ENCODE results near the gene PABPN1.
"Not testable (repeated sequence)": the region's sequence is repeated elsewhere in the genome, so short reads cannot be mapped to it uniquely, and the experiment has no call there.

PABPN1 gene, protein sequence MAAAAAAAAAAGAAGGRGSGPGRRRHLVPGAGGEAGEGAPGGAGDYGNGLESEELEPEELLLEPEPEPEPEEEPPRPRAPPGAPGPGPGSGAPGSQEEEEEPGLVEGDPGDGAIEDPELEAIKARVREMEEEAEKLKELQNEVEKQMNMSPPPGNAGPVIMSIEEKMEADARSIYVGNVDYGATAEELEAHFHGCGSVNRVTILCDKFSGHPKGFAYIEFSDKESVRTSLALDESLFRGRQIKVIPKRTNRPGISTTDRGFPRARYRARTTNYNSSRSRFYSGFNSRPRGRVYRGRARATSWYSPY

DNA sequence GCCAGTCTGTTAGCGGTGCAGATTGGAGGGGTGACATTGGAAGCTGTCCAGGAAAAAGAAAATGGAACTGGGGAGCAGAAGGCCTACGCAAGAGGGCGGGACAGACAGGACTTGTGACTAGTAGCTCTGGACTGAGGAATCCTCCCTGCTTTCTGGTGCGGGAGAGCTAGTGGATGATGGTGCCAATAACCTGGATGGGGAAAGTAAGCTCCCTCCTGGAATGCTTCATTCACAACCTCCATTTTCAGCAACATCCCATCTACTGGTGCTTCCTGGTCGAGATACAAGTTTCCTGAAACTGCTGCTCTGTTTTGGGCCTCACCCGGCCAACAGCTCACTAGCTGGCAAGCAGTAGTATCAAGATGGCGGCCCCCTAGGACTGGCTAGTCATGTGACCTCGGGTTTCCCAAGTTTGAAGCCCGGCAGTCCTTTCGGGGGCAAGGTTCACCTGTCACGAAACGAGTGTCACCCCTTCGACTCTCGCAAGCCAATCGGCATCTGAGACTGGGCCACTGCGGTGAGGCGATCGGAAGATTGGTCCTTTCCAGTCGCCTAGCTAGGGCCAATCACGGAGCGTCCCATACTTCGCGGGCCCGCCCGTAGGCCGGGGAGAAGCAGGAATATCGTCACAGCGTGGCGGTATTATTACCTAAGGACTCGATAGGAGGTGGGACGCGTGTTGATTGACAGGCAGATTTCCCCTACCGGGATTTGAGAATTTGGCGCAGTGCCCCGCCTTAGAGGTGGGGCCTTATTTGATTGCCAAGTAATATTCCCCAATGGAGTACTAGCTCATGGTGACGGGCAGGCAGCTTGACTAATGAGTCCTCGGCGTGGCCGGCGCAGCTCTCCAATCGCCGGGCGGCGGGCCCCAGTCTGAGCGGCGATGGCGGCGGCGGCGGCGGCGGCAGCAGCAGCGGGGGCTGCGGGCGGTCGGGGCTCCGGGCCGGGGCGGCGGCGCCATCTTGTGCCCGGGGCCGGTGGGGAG is at the start of gene PABPN1:
TSS of gene PABPN1 (plus strand) at position 874 of the 988 bp plus-strand sequence. CDS start at position 887, 13 bp downstream.
- peak; percentile 95 to 97 for DNase-seq

DNA sequence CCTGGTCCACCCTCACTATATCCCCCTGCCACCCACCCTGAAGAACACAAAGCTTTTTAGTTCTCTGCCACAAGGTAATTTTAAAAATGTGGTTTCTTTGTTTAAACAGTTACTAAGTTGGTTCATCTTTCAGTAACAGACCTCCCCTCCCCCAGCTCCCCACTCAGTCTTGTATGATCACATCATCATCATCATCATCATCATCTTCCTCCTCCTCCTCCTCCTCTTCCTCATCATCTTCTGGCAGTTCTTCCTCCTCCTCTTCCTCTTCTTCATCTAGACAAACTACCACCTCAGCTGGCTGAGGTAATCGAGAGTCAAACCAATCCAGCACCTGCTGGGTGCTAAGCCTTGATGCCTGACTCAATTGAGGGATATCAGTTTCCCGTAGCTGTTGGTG is 45.8 kb upstream of the PABPN1 start:
- no peak for DNase-seq

DNA sequence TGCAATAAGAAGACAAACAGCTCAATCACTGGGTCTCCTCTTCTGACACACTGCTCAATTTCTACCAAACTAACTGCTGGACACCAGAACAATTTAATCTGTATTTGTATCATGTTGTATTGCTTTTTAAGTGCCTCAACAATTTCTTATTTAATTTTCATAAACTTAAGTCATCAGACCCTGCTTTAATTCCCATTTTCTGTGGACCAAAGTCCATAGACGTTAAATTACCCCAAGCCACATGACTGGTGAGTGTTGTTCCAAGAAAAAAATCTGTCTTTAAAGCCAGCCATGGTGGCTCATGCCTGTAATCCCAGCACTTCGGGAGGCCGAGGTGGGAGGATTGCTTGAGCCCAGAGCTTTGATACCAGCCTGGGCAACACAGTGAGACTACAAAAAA is 44.1 kb upstream of the PABPN1 start:
- DNase-seq = no peak

DNA sequence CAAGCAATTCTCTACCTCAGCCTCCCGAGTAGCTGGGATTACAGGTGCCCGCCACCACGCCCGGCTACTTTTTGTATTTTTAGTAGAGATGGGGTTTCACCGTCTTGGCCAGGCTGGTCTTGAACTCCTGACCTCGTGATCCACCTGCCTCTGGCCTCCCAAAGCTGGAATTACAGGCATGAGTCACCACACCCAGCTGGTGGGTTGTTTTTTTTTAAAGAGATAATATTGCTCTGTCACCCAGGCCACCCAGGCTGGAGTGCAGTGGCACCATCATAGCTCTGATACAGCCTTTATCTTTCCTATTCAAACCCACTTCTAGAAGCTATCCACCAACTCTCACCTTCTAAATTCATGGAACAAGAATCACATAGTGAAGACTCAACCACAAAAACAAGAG is 43.3 kb upstream of the PABPN1 start:
- not testable (repeated sequence) for DNase-seq

DNA sequence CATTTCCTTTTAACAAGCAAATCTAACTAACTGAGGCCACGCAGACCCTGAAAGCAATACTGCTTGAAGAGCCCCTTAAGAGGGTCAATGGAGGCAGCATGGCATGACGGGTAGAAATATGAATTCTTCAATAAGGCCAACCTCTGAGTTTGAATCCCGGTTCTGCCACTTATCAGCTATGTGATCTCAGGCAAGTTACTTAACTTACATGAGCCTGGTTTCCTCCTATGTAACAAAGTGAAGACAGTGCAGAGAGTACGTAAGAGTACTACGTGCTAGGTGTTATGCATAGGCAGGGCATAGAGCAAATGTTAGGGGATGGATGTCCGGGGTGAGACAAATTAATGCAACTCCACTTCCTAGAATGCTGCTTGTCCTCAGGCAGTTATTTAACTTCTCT is 40.0 kb upstream of the PABPN1 start:
- DNase-seq = no peak

DNA sequence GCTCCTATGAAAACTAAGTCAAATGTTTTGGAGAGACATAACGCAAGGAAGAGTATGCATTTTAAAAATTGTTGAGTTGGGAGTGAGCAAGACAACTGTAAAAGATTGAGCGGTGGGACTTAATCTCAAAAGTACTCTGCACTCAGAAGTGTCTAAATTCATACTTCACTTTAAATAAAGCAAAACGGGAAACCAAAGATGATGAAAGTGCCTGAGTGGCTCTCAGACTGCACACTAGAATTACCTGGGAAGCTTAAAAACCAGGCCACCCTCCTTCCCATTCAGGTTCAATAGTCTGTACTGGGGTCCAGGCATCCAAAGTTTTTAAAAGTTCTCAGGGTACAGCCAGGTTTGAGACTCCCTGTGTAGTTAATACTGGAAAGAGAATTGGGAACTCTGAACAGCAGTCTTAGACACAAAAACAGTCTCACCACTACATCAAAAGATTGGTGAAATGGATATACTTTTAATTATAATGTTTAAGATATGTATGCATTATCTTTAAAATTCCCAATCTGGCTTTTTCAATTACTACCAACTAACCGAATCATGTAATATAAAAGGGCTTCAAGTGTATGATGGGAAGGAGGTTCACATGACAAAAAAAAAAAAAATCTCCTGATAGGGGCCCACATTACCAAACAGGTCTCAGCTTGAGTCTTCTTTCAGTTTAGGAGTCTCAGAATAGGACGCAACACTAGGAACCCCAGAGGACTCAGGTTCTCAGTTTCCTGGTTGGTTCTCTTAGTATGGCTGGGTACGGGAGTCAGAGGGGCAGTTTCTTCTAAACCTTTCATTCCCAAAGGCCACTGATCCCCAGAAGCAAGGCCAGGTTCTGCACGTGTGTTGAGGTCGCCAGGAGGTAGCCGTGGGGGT is 36.4 kb upstream of the PABPN1 start:
- DNase-seq = peak in 1 of 2 donors; percentile 10

DNA sequence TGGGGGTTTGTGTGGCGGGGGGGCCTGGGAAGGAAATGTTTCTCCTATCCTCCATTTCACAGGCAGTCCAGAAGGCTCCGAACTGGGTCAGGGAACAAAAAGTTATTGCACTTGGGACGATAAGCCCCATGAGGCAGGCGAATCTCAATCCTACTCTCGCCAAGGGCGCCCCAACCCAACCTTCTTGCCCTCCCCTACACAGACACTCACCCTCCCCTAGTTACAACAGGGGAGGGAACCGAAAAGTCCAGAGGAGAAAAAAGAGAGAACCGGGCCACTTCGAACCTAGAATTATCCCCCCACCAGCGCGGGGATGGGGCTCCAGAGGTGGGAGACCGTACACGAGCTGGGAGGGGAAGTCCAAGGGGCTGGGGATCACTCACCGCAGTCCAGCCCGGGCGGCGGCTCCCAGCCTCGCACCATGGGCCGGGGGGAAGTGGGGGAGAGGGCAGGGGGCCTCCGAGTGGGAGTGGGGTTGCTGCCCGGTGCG is 35.7 kb upstream of the PABPN1 start:
- no peak for DNase-seq

DNA sequence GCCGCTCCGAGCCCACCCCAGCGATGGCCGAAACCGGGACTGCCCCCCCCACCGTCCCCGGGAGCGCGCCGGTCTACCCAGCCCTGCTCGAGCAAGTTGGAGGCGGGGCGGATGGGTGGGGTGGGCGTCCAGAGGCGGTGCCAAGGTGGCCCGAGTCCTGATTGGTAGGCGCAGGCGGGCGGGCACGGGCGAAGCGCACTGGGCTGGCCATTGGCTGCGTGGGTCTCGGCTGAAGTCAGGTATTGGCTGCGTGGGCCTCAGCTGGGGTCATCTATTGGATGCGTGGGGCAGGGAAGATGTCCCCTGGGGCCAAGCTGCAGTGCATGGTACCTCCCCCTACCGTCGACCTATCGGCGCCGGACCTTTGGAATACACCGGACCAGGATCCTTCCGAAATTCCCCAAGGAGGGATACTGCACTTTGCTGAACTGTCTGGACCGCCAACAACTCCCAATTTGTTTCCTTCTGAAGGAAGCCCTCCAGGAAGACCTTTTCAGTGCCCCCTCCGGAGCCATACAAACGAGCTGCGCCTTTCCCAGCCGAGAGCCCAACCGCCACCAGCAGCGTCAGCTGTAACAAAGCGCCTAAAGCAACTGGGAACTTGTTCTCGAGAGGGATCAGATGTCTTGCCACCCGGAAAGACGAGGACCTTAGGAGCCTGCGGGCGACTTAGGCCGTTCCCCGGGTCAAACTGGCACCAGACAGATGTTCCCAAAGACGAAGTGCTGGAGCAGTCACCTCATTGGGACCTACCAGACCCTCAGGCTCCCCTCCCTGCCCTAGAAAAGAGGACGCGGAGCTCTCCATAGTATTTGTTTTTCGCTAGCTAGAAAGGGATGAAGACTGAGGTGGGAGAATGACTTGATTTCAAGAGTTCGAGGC is 35.0 kb upstream of the PABPN1 start, which contains the start of gene HOMEZ:
TSS of gene HOMEZ (minus strand) at position 113 of the 882 bp plus-strand sequence. CDS start 180 bp downstream, outside the sequence.
- peak; percentile 97 to 98 for DNase-seq

DNA sequence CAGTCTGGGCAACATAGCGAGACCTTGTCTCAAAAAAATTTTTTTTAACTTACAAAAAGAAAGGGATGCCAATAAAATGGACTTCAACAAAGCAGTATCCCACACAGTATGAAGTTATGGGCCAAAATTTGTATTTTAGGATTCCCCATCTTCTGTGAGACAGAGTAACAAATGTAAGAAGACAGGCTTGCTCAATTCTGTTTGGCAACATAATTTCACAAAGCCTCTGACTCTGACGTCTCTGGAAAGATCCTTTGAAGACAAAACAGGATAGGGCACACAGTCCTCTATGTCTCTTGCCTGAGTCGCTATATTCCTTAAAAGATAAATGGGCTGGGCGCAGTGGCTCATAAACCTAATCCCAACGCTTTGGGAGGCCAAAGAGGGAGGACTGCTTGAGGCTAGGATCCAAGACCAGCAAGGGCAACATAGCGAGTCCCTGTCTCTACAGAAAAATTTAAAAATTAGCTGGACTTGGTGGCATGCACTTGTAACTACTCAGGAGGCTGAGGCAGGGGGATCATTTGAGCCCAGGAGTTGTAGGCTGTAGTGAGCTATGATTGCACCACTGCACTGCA is 34.3 kb upstream of the PABPN1 start:
- no peak for DNase-seq

DNA sequence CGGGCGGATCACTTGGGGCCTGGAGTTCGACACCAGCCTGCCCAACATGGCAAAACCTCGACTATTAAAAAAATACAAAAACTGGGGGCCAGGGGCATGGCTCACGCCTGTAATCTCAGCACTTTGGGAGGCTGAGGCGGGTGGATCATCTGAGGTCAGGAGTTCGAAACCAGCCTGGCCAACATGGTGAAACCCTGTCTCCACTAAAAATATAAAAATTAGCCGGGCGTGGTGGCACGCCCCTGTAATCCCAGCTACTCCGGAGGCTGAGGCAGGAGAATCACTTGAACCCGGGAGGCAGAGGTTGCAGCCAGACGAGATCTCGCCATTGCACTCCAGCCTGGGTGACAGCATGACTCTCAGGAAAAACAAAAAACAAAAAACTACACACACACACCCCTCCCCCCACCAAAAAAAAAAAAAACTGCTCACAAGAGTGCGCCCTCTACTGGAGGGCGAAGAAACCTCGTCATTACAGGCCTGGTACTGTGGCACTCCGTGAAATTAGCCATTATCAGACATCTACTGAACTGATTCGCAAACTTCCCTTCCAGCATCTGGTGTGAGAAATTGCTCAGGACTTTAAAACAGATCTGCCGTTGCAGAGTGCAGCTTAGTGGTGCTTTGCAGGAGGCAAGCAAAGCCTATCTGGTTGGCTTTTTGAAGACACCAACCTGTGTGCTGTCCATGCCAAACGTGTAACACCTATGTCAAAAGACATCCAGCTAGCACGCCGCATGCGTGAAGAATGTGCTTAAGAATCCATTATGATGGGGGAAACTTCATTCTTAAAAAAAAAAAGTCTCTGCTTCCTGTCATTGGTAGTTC is 26.3 kb upstream of the PABPN1 start:
- DNase-seq = peak; percentile 49 to 50

DNA sequence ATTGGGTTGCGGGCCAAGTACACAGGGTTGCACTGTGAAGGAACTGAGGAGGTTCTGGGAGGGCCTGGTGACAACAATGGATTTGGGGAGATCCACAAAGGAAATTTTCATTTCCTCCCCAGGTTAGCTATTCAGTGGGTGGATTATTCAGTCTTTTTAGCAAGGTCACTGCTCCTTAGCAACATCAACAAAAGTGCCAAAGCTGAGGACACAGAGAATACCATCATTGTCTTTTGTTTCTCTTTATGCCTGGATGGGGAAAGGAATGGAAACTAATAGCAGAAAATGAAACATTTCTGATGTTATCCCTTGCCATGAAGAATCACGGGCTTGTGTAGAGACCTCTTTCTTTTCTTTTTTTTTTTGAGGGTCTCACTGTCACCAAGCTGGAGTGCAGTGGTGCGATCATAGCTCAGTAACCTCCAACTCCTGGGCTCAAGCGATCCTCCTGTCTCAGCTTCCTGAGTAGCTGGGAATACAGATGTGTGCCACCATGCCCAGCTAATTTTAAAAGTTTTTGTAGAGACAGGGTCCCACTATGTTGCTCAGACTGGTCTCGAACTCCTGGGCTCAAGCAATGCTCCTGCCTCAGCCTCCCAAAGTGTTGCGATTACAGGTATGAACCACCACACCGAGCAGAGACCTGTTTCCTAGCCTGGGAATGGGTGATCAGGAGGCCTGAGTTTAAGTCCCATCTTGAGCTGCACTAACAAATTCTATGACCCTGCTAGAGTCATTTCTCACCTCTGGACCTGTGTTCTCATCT is 25.1 kb upstream of the PABPN1 start:
- no peak for DNase-seq

DNA sequence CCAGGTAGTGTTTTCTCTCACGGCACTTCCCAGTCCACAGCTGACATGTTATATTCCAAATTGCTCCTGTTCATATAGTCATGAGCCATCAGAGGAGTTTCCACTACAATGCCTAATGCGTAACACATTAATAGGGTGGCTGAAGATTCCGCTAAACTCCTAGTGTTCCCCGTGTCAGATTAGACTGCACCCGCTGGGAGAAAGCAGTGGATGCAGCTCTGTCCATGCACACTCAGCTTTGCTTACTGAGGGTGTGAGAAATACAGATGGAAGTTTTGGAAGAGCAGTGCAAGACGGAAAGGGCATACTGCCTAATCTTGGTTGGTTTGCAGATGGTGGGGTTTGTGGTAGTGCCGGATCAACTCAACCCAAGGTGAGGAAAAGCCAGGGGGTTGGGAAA is 24.2 kb upstream of the PABPN1 start:
- no peak for DNase-seq

DNA sequence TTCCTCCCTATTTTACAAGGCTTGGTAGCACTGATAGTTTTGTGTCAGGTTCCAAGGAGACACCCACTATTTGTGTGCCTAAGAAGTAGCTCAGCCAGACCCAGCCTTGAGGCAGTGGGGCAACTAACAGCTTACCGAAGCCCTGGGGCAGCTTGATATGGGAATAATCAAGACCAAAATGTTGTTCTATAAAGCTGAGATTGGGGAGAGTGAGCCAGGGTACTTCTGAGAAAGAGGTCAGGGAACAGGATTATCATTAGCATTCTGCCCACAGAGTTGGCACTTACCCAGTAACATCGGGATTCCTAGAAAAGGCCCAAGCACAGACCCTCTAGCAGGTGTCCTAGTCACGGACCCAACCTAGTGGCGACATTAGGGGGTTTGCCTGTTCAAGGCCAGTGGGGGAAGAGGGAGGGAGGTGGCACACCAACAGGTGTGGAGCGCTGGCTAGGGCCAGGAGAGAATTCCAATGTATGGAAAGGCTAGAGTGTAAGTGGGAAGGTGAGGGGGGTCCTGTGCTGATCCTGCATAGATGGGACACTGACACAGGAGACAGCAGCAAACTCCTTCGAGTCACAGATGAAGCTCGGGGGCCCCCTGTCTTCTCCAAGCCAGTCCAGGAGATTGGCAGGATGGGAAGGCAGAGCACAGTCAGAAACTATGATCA is 23.5 kb upstream of the PABPN1 start:
- no peak for DNase-seq

DNA sequence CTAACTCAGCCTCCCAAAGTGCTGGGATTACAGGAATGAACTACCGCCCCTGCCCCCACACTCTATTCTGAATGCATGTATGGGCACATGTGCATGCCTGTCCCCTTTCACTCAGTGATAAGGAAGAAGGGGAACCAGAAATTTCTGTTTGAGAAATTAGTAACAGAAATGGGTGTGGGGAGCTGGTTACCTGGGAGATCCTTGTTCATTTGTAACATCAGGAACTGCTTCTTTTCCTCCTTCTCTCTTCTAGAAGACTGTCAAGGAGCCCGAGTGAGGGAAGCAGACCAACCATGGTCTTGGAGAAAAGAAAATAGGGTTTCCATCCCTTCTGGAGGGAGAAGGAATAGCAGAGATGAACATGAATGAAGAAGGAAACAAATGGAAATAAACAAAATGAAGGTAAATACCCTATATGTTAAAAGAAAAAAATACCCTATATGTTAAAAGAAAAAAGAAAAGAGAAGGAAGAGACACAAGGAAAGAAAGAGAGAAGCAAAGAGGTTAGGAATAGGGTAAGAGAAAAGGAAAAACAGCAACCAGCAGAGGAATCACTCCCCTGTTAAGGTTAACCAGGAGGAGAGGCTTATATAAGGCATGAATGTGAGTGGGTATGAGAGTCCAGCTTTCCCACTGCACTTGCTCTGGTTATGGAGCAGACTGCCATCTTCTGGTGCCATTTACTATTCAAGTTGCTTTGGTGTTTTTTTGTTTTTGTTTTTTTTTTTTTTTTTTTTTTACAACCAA is 21.9 kb upstream of the PABPN1 start:
- DNase-seq = no peak

DNA sequence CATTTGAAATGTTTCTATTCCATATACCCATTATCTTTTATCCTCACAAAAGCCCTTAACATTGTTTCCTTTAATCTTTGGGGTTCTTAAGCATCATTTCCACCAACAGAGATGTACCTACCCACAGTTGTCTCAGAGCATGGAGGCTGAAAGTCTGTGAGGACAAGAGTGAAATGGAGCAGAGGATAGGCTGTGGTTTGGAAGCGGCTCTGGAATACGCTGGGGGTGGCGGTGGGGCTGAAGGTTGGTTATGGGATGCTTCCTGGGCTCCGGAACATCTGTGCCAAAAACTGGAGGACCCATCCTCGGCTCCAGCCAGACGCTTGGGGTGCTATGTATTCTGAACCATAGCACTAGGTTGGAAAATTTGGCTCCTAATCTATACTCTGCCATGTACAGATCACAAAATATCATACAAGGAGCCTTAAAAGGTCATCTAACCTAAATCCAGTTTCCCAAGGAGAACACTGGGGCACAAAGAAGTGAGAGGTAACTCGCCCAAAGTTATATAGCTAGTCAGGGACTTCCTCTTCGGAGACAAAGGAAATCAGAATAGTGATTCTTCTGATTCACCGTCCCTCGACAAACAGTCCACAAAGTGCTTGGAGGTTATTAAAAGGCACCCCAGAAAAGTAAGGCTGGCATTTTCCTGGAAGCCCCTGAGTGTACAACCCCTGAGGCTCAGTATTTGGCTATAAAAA is 21.1 kb upstream of the PABPN1 start:
- DNase-seq = no peak

DNA sequence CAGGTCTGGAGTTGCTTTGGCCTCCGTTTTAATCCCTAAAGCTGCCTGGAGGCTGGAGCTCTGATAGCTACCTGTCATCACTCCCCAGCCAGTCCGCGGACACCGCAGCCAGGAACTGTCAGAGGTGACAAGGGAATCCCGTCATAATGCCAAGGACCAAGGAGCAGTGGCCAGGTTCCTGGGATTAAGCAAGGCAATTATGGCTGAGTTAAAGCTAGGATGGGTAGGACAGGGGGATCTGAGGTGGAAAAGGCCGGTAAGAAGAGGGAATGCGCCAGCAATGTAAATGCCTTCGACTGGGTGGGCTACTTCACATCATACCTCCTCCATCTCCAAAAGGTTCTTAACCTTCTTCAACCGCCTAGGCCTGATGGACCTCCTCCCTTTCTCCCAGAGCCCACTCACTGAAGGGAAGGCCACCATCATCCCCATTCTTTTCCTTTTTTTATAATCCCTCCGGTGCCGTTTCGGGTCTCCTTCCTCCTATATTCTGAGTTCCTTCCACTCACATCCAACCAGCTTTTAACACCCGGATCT is 20.5 kb upstream of the PABPN1 start:
- no peak for DNase-seq

Data from activated CD4-positive, alpha-beta T cell treated with anti-CD3 and anti-CD28 coated beads for 4 hours (primary cell).